8988T (cell line): ENCODE results near the gene PDE1C.
"Not testable (repeated sequence)": the region's sequence is repeated elsewhere in the genome, so short reads cannot be mapped to it uniquely, and the experiment has no call there.

Source experiments
- DNase-seq: peaks from one replicate; pipeline ENCODE4 v3.0.0; 2011

Gene PDE1C

DNA sequence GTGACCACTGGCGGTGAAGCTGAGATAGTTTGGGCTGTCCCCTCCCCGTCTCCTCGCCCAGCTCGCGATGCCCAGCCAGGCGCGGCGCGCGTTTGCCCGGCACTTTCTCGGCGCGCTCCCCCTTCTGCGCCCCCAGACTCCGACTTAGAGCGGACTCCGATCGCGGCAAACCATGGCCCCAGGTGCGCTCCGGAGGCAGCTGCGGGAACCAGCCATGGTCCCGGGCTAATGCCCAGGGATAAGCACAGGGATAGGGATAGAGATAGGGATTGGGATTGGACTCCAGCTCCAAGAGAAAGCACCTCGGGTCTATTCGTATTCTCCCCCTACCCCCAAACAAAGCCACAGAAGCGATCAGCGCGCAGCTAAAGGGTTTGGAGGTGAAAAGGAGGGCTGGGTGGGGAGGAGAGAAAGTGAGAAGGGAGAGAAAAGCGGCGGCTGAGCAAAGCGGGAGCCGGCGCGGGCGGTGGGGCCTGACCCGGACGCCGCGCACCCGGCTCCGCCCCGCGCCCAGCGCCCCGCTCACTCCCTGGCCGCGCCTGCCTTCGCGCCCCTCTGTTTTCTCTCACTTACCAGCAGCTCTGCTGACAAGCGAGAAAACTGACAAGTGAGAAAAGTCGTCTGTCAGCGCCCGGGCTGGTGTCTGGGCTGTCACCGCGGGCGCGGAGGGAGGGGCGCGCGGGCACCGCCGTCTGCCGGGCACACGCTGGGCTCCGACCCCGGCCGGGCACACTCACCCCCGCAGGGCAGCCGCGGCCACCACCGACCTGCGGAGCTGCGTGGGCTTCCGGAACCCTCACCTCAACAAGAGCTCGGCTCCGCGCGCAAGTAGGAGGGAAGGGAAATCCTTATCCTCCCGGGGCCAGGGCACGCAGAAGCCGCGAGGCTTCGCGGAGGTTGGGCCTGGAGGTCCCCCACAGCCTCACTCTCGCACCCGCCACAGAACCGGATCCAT, at the start of gene PDE1C:
Gene PDE1C, minus strand, starts transcription at position 2 of the 955 bp plus-strand sequence.
- no peak for DNase-seq

- DNase-seq, result no peak
These were observed 49.6 kb upstream of the PDE1C start for GRCh38 chr7:32119790-32120196.

DNA sequence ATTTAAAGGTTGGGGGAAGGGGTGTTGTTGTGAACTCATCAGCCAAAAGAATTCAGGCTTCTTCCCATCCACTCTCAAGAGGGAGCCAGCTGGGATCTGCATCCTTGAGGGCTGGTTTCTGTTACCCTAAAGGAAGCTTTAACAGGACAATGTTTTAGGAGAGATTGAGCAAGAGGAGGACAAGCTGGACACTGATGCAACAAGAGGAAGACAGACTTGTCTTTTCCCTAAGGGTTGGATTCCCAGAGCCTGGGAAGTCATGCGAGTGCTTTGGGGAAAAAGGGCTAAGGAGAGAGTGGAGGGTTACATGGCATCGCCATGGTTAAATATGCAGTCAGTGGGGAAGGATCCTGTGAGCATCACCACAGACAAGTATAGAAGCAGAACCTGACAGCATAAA, 47.6 kb upstream of the PDE1C start:
- no peak for DNase-seq

DNA sequence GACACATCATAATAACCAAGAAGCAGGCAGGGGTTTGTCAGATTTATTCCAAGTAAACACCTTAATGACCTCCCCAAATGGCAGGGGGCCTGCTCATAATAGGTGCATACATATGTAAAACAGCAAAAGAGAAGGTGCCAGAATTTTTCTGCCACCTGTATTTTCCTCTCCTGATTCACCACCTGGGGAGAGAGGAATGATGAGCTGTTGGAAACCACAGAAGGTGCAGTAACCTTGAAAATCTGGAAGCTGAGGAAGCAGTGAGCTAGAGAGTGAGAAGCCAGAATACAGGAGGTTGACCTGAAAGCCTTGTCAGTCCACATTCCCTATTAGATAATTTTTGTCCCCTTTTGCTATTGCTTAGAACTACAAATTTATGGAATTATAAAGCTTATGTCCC, 46.2 kb upstream of the PDE1C start:
- no peak for DNase-seq

GRCh38 chr7:32115831-32116230, 45.6 kb upstream of the PDE1C start:
- no peak for DNase-seq

DNA sequence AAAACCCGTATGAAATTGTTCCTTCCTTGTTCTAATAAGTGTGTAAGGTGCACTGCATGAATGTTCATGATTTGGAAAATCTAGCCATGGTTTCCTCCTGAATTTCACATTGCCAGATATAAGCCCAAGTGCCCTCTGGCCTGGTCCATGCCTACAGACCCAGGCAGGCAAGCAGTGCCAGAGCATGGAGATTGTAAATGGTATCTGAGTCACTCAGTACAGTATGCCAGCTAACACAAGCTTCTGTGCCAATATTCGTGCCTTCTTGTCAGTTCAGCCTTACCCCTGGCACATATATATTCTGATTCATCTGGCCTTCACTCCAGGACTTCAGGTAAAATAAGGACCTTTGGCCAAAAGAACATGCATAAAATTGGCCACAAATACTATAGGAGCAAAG, 38.4 kb upstream of the PDE1C start:
- no peak for DNase-seq

- DNase-seq, result no peak
These were observed 34.6 kb upstream of the PDE1C start for GRCh38 chr7:32104766-32105165.

GRCh38 chr7:32103361-32103760, 33.2 kb upstream of the PDE1C start:
- no peak for DNase-seq

GRCh38 chr7:32102432-32102873, 32.2 kb upstream of the PDE1C start:
- DNase-seq, result no peak

- DNase-seq, result no peak
These were observed 30.2 kb upstream of the PDE1C start for GRCh38 chr7:32100407-32100907.

DNA sequence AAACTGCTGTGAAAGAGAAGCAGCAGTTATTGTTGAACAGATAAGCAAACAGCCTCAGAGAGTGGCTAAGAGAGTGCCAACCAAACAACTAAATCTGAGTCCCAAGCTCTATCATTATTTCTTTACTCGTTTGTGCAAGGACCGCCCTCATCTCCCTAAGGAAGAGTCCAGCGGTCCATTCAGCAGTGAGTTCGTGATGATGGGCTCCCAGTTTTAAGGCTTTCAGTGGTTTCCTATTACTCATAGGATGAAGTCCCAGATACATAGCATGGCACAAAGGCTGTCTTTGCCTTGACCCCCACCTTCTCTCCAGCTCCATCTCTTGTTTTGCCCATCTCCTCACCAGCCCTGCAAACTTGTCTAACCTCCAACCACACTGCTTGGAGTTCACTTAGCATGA, 24.3 kb upstream of the PDE1C start:
- DNase-seq, result no peak

DNA sequence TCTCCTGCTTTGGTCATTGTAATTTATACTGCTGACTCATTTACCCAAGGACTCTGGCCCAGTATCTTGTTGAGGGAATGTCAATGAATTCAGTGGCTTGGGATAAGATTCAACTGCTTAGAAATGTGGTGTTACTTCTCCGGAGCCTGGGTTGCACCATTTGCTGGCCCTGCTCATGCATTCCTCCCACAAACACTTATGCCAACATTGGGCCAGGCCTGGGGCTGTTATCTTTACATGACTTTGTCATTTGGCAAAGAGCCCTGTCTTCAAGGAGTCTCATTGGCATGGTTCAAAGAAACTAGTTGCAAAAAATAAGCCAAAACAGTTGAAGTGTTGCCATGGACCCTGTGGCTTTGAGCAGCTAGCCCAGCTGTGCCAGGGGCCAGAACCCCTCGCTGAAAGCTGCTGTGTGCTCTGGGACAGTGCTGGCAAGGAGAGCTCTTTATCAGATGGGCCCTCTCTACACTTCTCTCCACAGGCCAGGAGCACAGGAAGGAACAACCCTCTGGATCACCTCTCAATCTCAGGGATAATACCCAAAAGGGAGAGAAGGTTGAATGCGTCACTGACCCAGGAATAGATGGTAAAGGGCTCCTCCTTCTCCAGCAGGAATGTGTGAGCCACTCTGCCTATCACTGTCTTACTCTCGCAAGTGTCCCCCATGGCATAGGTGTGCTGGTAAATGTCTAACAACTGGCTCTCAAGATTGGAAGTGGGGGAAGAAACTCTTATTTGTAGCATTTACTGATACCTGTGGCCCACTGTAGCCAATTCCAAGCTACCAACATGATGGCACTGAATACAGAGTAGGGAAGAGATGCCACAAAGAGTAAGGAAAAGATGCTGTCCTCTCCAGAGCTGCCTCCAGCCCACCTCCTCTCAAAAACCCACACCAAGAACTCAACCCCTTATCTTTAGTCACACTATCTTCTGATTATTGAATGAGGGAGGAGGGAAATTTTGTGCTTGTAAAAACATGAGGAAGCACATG, 23.5 kb upstream of the PDE1C start:
- no peak for DNase-seq

- DNase-seq, result no peak
These were observed 22.1 kb upstream of the PDE1C start for GRCh38 chr7:32092346-32092745.

DNA sequence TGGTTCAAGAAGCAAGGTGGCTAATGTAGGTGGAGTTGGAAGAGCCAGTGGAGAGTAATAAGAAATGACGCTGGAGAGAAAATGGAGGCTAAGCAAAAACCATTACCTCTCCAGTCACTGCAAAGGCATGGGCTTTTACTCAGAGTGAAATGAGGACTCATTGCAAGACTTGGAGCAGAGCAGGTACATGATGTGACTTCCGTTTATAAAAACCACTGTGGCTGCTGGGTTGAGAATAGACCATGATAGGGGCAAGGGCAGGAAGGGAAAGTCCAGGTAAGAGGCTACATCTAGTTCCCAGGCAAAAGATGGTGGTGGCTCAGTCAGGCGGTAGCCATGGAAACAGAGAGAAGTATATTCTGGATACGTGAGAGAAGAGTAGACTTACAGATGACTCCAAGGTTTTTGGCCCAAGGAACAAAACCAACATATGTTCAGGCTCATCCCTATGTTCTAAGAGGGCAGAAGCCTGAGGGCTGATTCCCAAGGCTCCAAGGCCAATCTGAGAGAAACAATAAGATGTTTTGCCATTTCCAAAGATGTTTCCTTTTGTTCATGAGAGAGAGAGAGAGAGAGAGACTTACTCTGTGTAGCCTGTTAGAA, 21.5 kb upstream of the PDE1C start:
- no peak for DNase-seq

DNA sequence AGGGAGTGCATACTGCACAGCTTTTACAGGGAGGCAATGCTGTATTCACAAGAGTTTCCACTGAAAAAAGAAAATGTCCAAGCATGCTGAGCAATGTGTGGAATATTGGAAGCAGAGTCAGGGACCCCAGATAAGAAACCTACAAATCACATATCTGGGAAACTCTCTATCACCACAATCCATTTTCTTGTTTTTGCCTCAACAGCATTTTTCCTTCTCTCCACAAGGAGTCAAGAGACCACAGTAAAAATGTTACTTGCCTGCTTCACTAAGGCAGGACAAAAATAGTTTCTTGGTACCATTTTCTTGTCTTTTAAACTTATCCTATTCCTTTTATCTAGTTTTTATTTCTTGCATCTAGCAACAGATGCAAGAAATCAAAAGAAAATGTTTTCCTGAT, 19.5 kb upstream of the PDE1C start:
- DNase-seq, result no peak

DNA sequence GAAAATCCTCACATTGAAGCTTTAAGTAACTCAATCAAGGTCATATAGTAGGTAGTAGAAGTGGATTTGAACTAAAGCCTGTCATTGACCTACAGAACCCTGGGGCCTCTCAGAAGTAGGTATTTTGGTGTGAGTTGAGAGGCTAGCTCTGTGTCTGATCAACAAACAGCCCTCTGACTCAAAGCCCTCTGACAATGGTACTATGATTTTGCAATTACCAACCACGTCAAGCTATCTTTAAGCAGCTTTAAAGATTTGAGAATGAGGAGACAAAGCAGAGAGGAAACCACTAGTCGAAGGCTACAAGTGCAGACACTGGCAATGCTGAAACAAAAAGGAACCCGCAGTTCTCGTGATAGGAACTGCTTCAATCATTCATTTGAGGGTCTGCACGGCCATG, 19.0 kb upstream of the PDE1C start:
- DNase-seq, result no peak

GRCh38 chr7:32088451-32088881, 18.3 kb upstream of the PDE1C start:
- no peak for DNase-seq

DNA sequence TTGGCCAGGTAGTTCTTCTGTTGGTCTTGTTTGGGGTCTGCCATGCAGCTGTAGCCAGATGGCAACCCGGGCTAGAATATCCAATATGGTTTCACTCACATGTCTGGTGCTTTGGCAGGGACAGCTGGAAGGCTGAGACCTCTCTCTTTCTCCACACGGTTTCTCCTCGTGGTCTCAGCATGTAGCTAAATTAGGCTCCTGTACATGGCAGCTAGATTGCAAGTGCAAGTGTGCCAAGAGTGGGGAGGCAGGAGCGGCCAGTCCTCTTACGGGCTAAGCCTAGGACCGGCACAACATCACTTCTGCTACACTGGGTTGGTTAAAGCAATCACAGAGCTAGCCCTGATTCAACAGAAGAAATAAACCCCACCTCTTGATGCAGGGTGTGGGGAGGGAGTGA, 9.3 kb upstream of the PDE1C start:
- no peak for DNase-seq

- DNase-seq, result no peak
These were observed 8.6 kb upstream of the PDE1C start for GRCh38 chr7:32078824-32079223.

DNA sequence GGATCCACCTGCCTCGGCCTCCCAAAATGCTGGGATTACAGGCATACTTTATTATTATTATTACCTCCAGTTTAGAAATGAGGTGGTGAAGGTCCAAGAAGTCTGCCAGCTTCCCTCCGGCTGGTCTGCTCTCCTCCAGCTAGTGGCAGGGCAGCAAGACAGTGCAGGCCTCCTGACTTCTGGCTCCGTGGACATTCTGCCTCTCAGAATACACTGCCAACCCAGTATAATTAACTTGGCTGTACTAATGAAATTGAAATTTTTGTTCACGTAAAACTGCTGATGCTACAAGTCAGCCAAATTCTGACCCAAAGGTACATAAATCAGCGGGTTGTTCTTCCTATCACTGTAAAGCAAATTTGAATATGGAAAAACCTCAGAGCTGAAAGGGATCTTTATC, 7.6 kb upstream of the PDE1C start:
- no peak for DNase-seq

- DNase-seq, result not testable (repeated sequence)
These were observed 6.6 kb upstream of the PDE1C start for GRCh38 chr7:32076802-32077201.

GRCh38 chr7:32075612-32076011, 5.4 kb upstream of the PDE1C start:
- no peak for DNase-seq
